ENCODE results near the gene TRPV5. TPM values are rescaled to one million over a fixed set of nuclear protein-coding genes. Genes with fewer than 3 reads are reported as not detected.

TRPV5 gene
- total RNA-seq, 4 donors from 2014 or later = not detected

DNA sequence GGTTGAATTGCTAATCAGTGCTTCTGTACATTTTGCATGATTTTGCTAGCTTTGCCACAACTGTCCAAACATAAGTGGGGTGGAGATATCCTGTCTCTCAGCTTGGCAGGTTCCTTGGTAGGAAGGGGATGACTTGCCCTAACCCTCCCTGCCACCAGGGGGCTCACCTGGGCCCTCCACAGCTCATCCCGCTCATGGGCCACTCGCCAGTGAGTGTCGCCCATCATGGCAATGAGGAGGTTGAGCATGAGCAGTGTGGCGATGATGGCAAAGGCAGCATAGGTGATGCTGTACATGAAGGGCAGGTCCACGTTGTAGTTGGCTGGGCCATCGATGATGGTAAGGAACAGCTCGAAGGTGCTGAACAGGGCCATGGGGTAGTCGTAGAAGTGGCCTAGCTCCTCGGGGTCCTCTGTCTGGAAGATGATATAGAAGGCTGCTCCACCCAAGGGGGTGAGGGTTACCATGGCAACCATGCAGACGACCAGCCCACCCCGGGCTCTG lies 60.2 kb downstream of the TRPV5 start:
- Histone ChIP-seq H3K4me1 (no peaks in the 10 kb centered on the region), H3K36me3 (no peaks in the 10 kb centered on the region), H3K27me3 (no peaks in the 10 kb centered on the region), H3K27ac (no peak overlapping the region), H3K4me3 (replicated peaks in 1 of 3) (no peak overlapping the region), H3K9me3 (no peaks in the 10 kb centered on the region)
- TF ChIP-seq, protein P1, sequence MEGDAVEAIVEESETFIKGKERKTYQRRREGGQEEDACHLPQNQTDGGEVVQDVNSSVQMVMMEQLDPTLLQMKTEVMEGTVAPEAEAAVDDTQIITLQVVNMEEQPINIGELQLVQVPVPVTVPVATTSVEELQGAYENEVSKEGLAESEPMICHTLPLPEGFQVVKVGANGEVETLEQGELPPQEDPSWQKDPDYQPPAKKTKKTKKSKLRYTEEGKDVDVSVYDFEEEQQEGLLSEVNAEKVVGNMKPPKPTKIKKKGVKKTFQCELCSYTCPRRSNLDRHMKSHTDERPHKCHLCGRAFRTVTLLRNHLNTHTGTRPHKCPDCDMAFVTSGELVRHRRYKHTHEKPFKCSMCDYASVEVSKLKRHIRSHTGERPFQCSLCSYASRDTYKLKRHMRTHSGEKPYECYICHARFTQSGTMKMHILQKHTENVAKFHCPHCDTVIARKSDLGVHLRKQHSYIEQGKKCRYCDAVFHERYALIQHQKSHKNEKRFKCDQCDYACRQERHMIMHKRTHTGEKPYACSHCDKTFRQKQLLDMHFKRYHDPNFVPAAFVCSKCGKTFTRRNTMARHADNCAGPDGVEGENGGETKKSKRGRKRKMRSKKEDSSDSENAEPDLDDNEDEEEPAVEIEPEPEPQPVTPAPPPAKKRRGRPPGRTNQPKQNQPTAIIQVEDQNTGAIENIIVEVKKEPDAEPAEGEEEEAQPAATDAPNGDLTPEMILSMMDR (IDR thresholded peaks at IDR 0.05) = peak in 4 of 6 experiments; percentile 27 to 53 (median 34)
- no peak for TF ChIP-seq POLR2A (IDR thresholded peaks at IDR 0.05)
- DNase-seq = peak; percentile 28 to 39
- WGBS, 2 donors = 83 to 85% methylated on average over 11 of the region's 11 CpGs
- intact Hi-C loops (cut with DNase I) = loop anchor here (10.0 kb wide), 1 partner anchor 341 kb away; no protein-coding TSS in a partner anchor

DNA sequence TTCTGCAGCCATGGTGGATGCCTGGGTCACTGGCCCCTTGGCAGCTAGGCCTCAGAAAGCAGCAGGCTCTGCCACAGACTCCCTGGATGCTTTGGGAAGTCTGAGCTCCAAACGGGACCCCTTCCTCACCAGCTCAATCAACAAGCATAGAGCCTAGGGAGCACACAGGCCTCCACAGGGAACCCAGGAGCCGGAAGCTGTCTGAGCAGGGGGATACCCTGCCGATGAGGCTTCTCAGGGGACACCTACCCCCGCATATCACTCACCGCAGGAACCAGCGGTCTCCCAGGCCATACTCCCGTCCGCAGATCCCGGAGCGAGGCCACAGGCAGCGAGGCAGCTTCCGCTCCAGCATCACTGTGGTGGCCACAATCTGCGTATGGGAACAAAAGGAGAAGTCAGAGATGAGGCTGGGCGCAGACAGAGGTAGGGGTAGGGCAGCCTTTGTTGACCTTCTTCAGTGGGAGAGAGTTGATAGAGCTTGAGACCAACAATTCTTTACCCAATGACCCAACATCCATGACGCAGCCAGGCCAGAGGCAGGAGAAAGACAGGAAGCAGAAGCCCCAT lies 61.4 kb downstream of the TRPV5 start:
- Histone ChIP-seq H3K4me3 (replicated peaks in 1 of 3) (no peak overlapping the region), H3K9me3 (no peaks in the 10 kb centered on the region), H3K36me3 (no peaks in the 10 kb centered on the region), H3K4me1 (no peaks in the 10 kb centered on the region), H3K27ac (no peak overlapping the region), H3K27me3 (no peaks in the 10 kb centered on the region)
- intact Hi-C loops (cut with DNase I) = loop anchor here (10.0 kb wide), 1 partner anchor 343 kb away; no protein-coding TSS in a partner anchor
- 93 to 94% methylated on average over 11 to 15 of the region's 15 CpGs for WGBS, 2 donors
- DNase-seq = no peak
- TF ChIP-seq POLR2A (IDR thresholded peaks at IDR 0.05) = no peak
- TF ChIP-seq, protein P1 (IDR thresholded peaks at IDR 0.05) = no peak

DNA sequence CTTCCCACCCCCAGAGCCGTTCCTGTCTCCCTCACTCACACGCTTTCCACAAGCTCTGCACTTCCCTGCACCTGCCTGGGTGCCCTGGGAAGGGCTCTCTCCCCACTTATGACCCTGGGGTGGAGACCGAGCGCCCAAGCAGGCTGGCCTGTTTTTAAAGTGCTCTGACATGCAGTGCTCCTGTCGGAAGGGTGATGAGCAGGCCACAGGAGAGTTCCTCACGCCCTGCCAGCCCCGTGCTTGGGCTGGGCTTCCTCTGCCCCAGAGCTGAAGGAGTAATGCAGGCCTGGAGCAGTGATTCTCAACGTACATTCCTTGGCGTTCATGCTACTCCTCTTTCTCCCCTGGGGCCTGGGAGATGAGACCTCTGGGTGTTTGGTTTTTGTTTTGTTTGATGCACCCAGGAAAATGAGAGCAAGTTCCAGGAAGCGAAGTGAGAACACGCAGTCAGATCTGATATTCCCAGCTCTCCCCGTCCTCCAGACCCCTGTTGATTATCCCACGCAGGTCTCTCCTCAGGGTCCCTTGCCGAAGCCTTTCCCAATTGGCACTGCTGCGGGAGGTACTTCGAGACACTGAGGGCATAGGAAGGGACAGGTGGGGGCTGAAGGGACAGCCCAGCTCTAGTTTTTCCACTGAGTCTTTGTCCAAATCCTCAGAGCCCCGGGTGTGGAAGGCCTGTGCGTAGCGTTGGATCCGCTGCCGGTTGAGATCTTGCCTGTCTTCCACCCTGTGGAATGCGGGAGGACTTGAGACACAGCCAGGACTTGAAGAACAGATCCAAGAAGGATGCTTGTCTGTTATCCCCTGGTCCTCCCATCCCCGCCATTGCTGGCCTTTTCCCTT lies 62.1 kb downstream of the TRPV5 start:
- TF ChIP-seq, protein P1 (IDR thresholded peaks at IDR 0.05) = no peak
- no peak for TF ChIP-seq POLR2A (IDR thresholded peaks at IDR 0.05)

DNA sequence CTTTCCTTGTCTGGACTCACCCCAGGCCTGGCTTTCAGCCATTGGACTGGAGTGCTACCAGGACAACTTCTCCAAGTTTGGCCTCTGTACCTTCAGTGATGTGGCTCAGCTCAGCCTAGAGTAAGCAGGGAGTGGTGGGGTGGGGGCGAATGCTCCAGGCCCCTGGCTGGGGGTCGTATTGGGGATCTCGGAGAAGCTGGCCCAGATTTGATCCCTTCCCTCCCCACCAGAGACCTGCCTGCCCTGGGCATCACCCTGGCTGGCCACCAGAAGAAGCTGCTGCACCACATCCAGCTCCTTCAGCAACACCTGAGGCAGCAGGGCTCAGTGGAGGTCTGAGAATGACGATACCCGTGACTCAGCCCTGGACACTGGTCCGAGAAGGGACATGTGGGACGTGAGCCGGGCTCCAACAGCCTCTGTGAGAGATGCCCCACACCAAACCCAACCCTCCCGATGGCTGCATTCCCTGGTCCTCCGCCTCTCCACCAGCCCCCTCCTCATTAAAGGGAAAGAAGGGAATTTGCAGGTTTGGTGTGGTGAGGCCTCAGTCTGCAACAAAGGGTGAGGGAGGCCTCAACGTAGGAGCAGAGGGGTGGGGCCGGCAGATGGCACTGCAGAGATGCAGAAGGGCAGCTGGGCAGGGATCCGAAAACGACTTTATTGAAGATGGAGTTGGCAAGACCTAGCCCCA lies 62.8 kb downstream of the TRPV5 start:
- H3K27ac ChIP-seq = no peak overlapping the region
- 85 to 89% methylated on average over 12 to 14 of the region's 14 CpGs for WGBS, 2 donors
- no peak for DNase-seq
- H3K4me3 ChIP-seq (replicated peaks in 1 of 3) = no peak overlapping the region
- intact Hi-C loops (cut with DNase I) = loop anchor here (10.0 kb wide), 1 partner anchor 344 kb away; no protein-coding TSS in a partner anchor
- no peaks in the 10 kb centered on the region for H3K36me3 ChIP-seq
- no peak for TF ChIP-seq POLR2A (IDR thresholded peaks at IDR 0.05)
- TF ChIP-seq, protein P1 (IDR thresholded peaks at IDR 0.05) = no peak
- H3K27me3 ChIP-seq = no peaks in the 10 kb centered on the region
- H3K4me1 ChIP-seq = no peaks in the 10 kb centered on the region
- no peaks in the 10 kb centered on the region for H3K9me3 ChIP-seq

More for the DNA sequence above, 62.1 kb downstream of the TRPV5 start:
- H3K36me3 ChIP-seq = no peaks in the 10 kb centered on the region
- WGBS, 2 donors = 87 to 92% methylated on average over 22 to 23 of the region's 23 CpGs
- no peak overlapping the region for H3K27ac ChIP-seq
- no peaks in the 10 kb centered on the region for H3K4me1 ChIP-seq
- no peak for DNase-seq
- intact Hi-C loops (cut with DNase I) = loop anchor here (10.0 kb wide), 1 partner anchor 343 kb away; no protein-coding TSS in a partner anchor
- no peaks in the 10 kb centered on the region for H3K9me3 ChIP-seq
- H3K27me3 ChIP-seq = no peaks in the 10 kb centered on the region
- no peak overlapping the region for H3K4me3 ChIP-seq (replicated peaks in 1 of 3)
